Testis (tissue), 2 donors: ENCODE results near the gene C5.

Experiments
- CTCF ChIP-seq, 3 experiments: fragments of 450-650 bp in 2 of 3; fragments of 200-600 bp in 1 of 3; sonication (generic) in 1 of 3; IDR thresholded peaks; one replicate each; pipeline ENCODE4 v1.5.1; 2016 to 2019; ENCODE audit warnings: antibody characterized with exemption in 3 of 3, mild to moderate bottlenecking in 2 of 3, moderate library complexity in 1 of 3
- POLR2A ChIP-seq: fragments of 450-650 bp; IDR thresholded peaks from one replicate; pipeline ENCODE4 v1.6.1; 2017; ENCODE audit warnings: antibody characterized with exemption, mild to moderate bottlenecking, moderate library complexity

GRCh38 chr9:120974921-120975320, 75.2 kb downstream of the C5 start:
- TF ChIP-seq CTCF (IDR thresholded peaks at IDR 0.05): no peak
- TF ChIP-seq POLR2A: no peak
